OCI-LY7 (cell line): ENCODE results near the gene CPS1.

Source experiments
- CTCF ChIP-seq: fragments of 200-600 bp; sonication (generic); conservative IDR thresholded peaks from 2 replicates; pipeline ENCODE4 v1.5.1; 2014; ENCODE audit warnings: mild to moderate bottlenecking, antibody characterized with exemption, low read length, moderate library complexity, mixed read lengths
- EZH2phosphoT487 ChIP-seq: fragments of 200-600 bp; sonication (generic); IDR thresholded peaks from 2 replicates; pipeline ENCODE4 v1.6.1; 2018; ENCODE audit warnings: low read depth, borderline replicate concordance, mild to moderate bottlenecking, mixed run types, antibody characterized with exemption, low read length, moderate library complexity, mixed read lengths

GRCh38 chr2:210713122-210713521 lies 156.7 kb downstream of the CPS1 start:
- TF ChIP-seq CTCF (no peak), EZH2phosphoT487 (no peak)
